Stimulated activated naive B cell treated with anti-CD40 and anti-IgM and Interleukin-4, amounts not matched to agents 10 μg/mL and 1 μg/mL and 100 μg/mL, for 72 hours (primary cell): ENCODE results near the gene HP1BP3.

ENCODE experiments used
- ATAC-seq, 2 donors: fragments of 150-1000 bp; cut with Tn5 transposase; replicated peaks; 2 replicates each; pipeline ENCODE4 v1.10.0; 2021; ENCODE audit warnings: moderate library complexity in 1 of 2
- DNase-seq: peaks from one replicate; pipeline ENCODE4 v3.0.0; 2021
- H3K27ac Mint-ChIP-seq: one replicate; pipeline ENCODE4 v1.8.0; 2022; ENCODE audit warnings: mild to moderate bottlenecking, mixed read lengths
- H3K27me3 Mint-ChIP-seq, 2 donors: one replicate each; pipeline ENCODE4 v1.8.0; 2022; ENCODE audit warnings: mixed read lengths in 2 of 2
- H3K36me3 Mint-ChIP-seq, 2 donors: one replicate each; pipeline ENCODE4 v1.8.0; 2022; ENCODE audit warnings: mixed read lengths in 2 of 2, mild to moderate bottlenecking in 1 of 2
- H3K4me1 Mint-ChIP-seq, 2 donors: one replicate each; pipeline ENCODE4 v1.8.0; 2022; ENCODE audit warnings: mixed read lengths in 2 of 2, mild to moderate bottlenecking in 1 of 2
- H3K4me3 Mint-ChIP-seq, 2 donors: one replicate each; pipeline ENCODE4 v1.8.0; 2022; ENCODE audit warnings: mild to moderate bottlenecking in 2 of 2, mixed read lengths in 2 of 2, moderate library complexity in 1 of 2
- H3K9me3 Mint-ChIP-seq, 2 donors: one replicate each; pipeline ENCODE4 v1.8.0; 2022; ENCODE audit warnings: mixed read lengths in 2 of 2, mild to moderate bottlenecking in 1 of 2

HP1BP3 gene

DNA sequence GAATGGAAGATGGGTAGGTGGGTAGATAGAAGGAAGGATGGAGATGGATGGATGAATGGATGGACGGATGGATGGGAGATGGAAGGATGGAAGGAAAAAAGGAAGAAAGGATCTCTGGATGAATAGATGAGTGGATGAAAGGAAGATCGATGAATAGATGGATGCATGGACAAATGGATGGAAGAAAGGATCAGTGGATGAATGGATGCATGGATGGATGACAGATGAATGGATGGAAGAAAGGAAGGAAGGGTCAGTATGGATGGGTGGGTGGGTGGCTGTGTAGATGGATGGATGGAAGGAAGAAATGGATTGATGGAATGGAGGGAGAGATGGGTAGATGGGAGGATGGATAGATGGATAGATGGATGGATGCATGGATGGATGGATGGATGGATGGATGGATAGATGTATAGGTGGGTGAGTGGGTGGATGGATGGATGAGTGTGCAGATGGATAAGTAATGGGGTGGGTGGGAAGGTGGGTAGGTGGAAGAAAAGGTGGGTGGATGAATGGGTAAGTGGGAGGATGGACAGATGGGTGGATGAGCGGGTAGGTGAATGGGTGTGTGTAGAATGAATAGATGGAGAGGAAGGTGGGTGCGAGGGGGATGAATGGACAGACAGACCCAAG, 83.9 kb downstream of the HP1BP3 start:
- ATAC-seq, result no peak
- H3K27ac Mint-ChIP-seq, result no peak overlapping the region
- peaks cover 14 to 18% of the 10 kb centered on the region in 2 donors for H3K27me3 Mint-ChIP-seq
- no peaks in the 10 kb centered on the region for H3K4me1 Mint-ChIP-seq
- no peaks in the 10 kb centered on the region for H3K9me3 Mint-ChIP-seq
- H3K4me3 Mint-ChIP-seq, result no peak overlapping the region
- DNase-seq, result no peak
- no peaks in the 10 kb centered on the region for H3K36me3 Mint-ChIP-seq

DNA sequence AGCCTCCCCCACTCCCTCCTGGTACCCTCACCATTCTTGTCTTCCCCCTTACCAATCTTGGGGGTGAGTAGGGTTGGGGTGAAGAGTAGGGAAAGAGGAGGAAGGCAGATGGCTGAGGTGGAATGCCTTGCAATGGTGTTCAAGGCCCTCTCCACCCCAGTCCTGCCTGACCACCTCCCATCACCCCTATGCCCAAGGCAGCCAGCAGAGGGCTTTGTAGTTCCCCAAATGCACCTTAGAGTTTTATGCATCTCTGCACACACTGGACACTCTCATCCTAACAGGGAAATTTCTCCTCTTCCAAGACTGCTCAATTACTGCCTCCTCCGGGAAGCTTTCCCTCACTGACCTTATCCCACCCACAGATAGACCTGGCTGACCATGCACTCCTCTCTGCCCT, 84.7 kb downstream of the HP1BP3 start:
- no peaks in the 10 kb centered on the region for H3K36me3 Mint-ChIP-seq
- H3K27me3 Mint-ChIP-seq, result peaks cover 10 to 17% of the 10 kb centered on the region in 2 donors
- H3K9me3 Mint-ChIP-seq, result no peaks in the 10 kb centered on the region
- ATAC-seq (no peak), DNase-seq (no peak)
- no peak overlapping the region for H3K27ac Mint-ChIP-seq
- H3K4me1 Mint-ChIP-seq, result no peaks in the 10 kb centered on the region
- no peak overlapping the region for H3K4me3 Mint-ChIP-seq

GRCh38 chr1:20701847-20702246, 85.3 kb downstream of the HP1BP3 start:
- Mint-ChIP-seq H3K9me3 (no peaks in the 10 kb centered on the region), H3K27ac (no peak overlapping the region), H3K27me3 (peaks cover 10 to 11% of the 10 kb centered on the region in 2 donors), H3K4me3 (no peak overlapping the region), H3K36me3 (no peaks in the 10 kb centered on the region), H3K4me1 (peaks cover 2 to 3% of the 10 kb centered on the region in 2 donors)
- DNase-seq (no peak), ATAC-seq (no peak)

- no peaks in the 10 kb centered on the region for H3K9me3 Mint-ChIP-seq
- H3K27ac Mint-ChIP-seq, result no peak overlapping the region
- DNase-seq, result no peak
- no peaks in the 10 kb centered on the region for H3K36me3 Mint-ChIP-seq
- H3K4me3 Mint-ChIP-seq, result no peak overlapping the region
- ATAC-seq, result no peak
- peaks cover 10 to 11% of the 10 kb centered on the region in 2 donors for H3K27me3 Mint-ChIP-seq
- H3K4me1 Mint-ChIP-seq, result peaks cover 2 to 7% of the 10 kb centered on the region in 2 donors
Measured at GRCh38 chr1:20701446-20701845, 85.7 kb downstream of the HP1BP3 start.

DNA sequence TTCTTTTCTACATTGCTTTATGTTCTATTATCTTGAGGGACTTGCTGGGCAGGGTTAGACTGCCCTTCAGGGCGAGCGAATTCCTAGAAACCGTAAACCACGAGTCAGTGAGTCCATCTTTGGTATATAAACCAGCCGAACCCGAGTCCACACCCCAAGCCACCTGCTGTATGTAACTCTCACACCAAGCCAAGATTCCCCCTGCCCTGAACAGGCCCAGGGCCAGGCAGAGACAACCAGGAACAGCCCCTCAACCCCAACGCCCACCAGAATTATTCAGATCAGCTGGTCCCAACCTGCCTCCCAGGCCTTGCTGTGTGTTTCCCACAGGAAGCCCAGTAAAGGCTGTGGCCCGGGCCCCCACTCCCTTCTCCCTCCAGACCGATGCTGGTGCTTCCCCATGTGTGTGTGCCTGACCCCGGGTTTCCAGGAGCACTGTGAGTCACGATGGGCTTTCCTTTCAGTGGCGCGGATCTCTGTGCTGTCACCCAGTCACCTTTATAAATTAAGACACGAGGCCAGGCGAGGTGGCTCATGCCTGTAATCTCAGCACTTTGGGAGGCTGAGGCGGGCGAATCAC, 86.4 kb downstream of the HP1BP3 start:
- H3K4me3 Mint-ChIP-seq, result no peak overlapping the region
- H3K4me1 Mint-ChIP-seq, result peaks cover 6 to 14% of the 10 kb centered on the region in 2 donors
- no peak overlapping the region for H3K27ac Mint-ChIP-seq
- no peaks in the 10 kb centered on the region for H3K36me3 Mint-ChIP-seq
- DNase-seq (no peak), ATAC-seq (no peak)
- peaks cover 10 to 13% of the 10 kb centered on the region in 2 donors for H3K27me3 Mint-ChIP-seq
- no peaks in the 10 kb centered on the region for H3K9me3 Mint-ChIP-seq

GRCh38 chr1:20699558-20699957, 87.5 kb downstream of the HP1BP3 start:
- Mint-ChIP-seq H3K27me3 (peaks cover 13 to 18% of the 10 kb centered on the region in 2 donors), H3K27ac (no peak overlapping the region), H3K36me3 (no peaks in the 10 kb centered on the region), H3K4me1 (peaks cover 6 to 16% of the 10 kb centered on the region in 2 donors), H3K4me3 (no peak overlapping the region), H3K9me3 (no peaks in the 10 kb centered on the region)
- DNase-seq, result no peak
- no peak for ATAC-seq

- ATAC-seq, result no peak
- no peaks in the 10 kb centered on the region for H3K9me3 Mint-ChIP-seq
- H3K27ac Mint-ChIP-seq, result no peak overlapping the region
- no peak overlapping the region for H3K4me3 Mint-ChIP-seq
- no peak for DNase-seq
- H3K36me3 Mint-ChIP-seq, result no peaks in the 10 kb centered on the region
- H3K4me1 Mint-ChIP-seq, result peaks cover 6 to 16% of the 10 kb centered on the region in 2 donors
- H3K27me3 Mint-ChIP-seq, result peaks cover 13 to 23% of the 10 kb centered on the region in 2 donors
Measured at GRCh38 chr1:20698195-20698910, 88.8 kb downstream of the HP1BP3 start.

- H3K27ac Mint-ChIP-seq, result no peak overlapping the region
- H3K36me3 Mint-ChIP-seq, result no peaks in the 10 kb centered on the region
- ATAC-seq (no peak), DNase-seq (no peak)
- peaks cover 6 to 16% of the 10 kb centered on the region in 2 donors for H3K4me1 Mint-ChIP-seq
- H3K4me3 Mint-ChIP-seq, result no peak overlapping the region
- peaks cover 9 to 19% of the 10 kb centered on the region in 2 donors for H3K27me3 Mint-ChIP-seq
- no peaks in the 10 kb centered on the region for H3K9me3 Mint-ChIP-seq
Measured at GRCh38 chr1:20697563-20697962, 89.5 kb downstream of the HP1BP3 start.

- H3K9me3 Mint-ChIP-seq, result peaks cover 0 to 4% of the 10 kb centered on the region in 2 donors
- peaks cover 8 to 16% of the 10 kb centered on the region in 2 donors for H3K27me3 Mint-ChIP-seq
- H3K27ac Mint-ChIP-seq, result peak overlapping the region; percentile 88
Measured at GRCh38 chr1:20696397-20697333, 90.4 kb downstream of the HP1BP3 start.

GRCh38 chr1:20695515-20695914, 91.6 kb downstream of the HP1BP3 start:
- H3K4me3 Mint-ChIP-seq, result no peak overlapping the region
- no peak for DNase-seq
- H3K9me3 Mint-ChIP-seq, result peaks cover 0 to 5% of the 10 kb centered on the region in 2 donors
- peaks cover 6 to 16% of the 10 kb centered on the region in 2 donors for H3K4me1 Mint-ChIP-seq
- H3K27me3 Mint-ChIP-seq, result peaks cover 3 to 16% of the 10 kb centered on the region in 2 donors
- no peak overlapping the region for H3K27ac Mint-ChIP-seq
- no peaks in the 10 kb centered on the region for H3K36me3 Mint-ChIP-seq
- no peak for ATAC-seq

More at GRCh38 chr1:20696397-20697333, 90.4 kb downstream of the HP1BP3 start:
- ATAC-seq (peak; percentile 95 to 96), DNase-seq (peak; percentile 62)
- Mint-ChIP-seq H3K4me3 (peak overlapping the region; percentile 91 to 94), H3K36me3 (no peaks in the 10 kb centered on the region), H3K4me1 (peaks cover 6 to 16% of the 10 kb centered on the region in 2 donors)

- DNase-seq, result no peak
- H3K9me3 Mint-ChIP-seq, result peaks cover 0 to 5% of the 10 kb centered on the region in 2 donors
- H3K27ac Mint-ChIP-seq, result no peak overlapping the region
- peaks cover 3 to 16% of the 10 kb centered on the region in 2 donors for H3K27me3 Mint-ChIP-seq
- no peak for ATAC-seq
- H3K4me1 Mint-ChIP-seq, result peaks cover 6 to 16% of the 10 kb centered on the region in 2 donors
- H3K4me3 Mint-ChIP-seq, result no peak overlapping the region
- H3K36me3 Mint-ChIP-seq, result no peaks in the 10 kb centered on the region
Measured at GRCh38 chr1:20693623-20694022, 93.5 kb downstream of the HP1BP3 start.
